HUES6 (cell line): ENCODE measurements around the gene TBCA.
A peak's percentile ranks its signal among the peaks of the same experiment; 100 is the strongest.

ENCODE experiments used
- H3K27ac ChIP-seq: 2 replicates; pipeline ENCODE4 v1.7.0; 2013; ENCODE audit warnings: low read depth, mild to moderate bottlenecking, low read length, inconsistent platforms
- H3K27me3 ChIP-seq: 2 replicates; pipeline ENCODE4 v1.6.1; 2013; ENCODE audit warnings: low read length; ENCODE audit not compliant: control insufficient read depth, insufficient read depth
- H3K36me3 ChIP-seq: 2 replicates; pipeline ENCODE4 v1.6.1; 2013; ENCODE audit warnings: low read length; ENCODE audit not compliant: control insufficient read depth, insufficient read depth
- H3K4me1 ChIP-seq: 2 replicates; pipeline ENCODE4 v1.6.1; 2013; ENCODE audit warnings: low read length; ENCODE audit not compliant: control insufficient read depth, insufficient read depth
- H3K4me3 ChIP-seq: 2 replicates; pipeline ENCODE4 v1.5.1; 2013; ENCODE audit warnings: low read depth, low read length
- H3K9ac ChIP-seq: one replicate; pipeline ENCODE4 v1.6.1; 2013; ENCODE audit warnings: mild to moderate bottlenecking, low read length
- H3K9me3 ChIP-seq: 2 replicates; pipeline ENCODE4 v1.6.1; 2013; ENCODE audit warnings: low read depth, low read length; ENCODE audit not compliant: control insufficient read depth, insufficient read depth

Gene TBCA

GRCh38 chr5:77791356-77791755, 15.2 kb upstream of the TBCA start:
- Histone ChIP-seq H3K9me3 (peaks cover 7% of the 10 kb centered on the region; the same call in 1 of the 2 replicates), H3K27ac (peak overlapping the region; percentile 47; the same call in 1 of the 2 replicates), H3K9ac (no peak overlapping the region), H3K4me1 (peaks cover 7% of the 10 kb centered on the region; the same call in 1 of the 2 replicates), H3K27me3 (no peaks in the 10 kb centered on the region), H3K36me3 (no peaks in the 10 kb centered on the region), H3K4me3 (no peak overlapping the region)

- no peaks in the 10 kb centered on the region for H3K27me3 ChIP-seq
Measured at GRCh38 chr5:77785229-77785628, 9.1 kb upstream of the TBCA start.

GRCh38 chr5:77784735-77785134, 8.6 kb upstream of the TBCA start:
- Histone ChIP-seq H3K4me1 (no peaks in the 10 kb centered on the region), H3K4me3 (no peak overlapping the region), H3K9me3 (peaks cover 5% of the 10 kb centered on the region; the same call in 1 of the 2 replicates), H3K27me3 (no peaks in the 10 kb centered on the region), H3K27ac (no peak overlapping the region), H3K36me3 (no peaks in the 10 kb centered on the region), H3K9ac (no peak overlapping the region)

More at GRCh38 chr5:77785229-77785628, 9.1 kb upstream of the TBCA start:
- Histone ChIP-seq H3K36me3 (no peaks in the 10 kb centered on the region), H3K9me3 (peaks cover 5% of the 10 kb centered on the region; the same call in 1 of the 2 replicates), H3K4me3 (no peak overlapping the region), H3K9ac (no peak overlapping the region), H3K27ac (no peak overlapping the region), H3K4me1 (no peaks in the 10 kb centered on the region)

DNA sequence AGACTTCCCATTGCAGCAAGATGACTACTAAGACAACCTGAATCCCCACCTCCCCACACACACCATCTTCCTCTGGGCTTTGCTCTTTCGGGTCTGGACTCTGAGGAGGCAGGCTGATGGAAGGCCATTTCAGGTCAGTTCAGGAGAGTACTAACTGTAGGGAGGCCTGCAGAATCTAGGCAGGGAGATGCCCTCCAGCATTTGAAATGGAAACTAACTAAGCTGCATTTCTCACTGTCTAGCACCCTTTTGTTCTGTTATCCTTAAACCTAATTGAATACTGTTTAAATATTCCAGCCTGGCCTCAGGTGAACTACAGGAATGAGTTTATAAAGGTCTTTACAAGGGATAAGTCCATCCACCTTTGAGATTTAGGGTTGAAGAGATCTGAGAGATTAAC, 4.9 kb upstream of the TBCA start:
- Histone ChIP-seq H3K9ac (no peak overlapping the region), H3K4me1 (peaks cover 6% of the 10 kb centered on the region), H3K9me3 (peaks cover 5% of the 10 kb centered on the region; the same call in 1 of the 2 replicates), H3K4me3 (no peak overlapping the region), H3K36me3 (no peaks in the 10 kb centered on the region), H3K27me3 (no peaks in the 10 kb centered on the region), H3K27ac (no peak overlapping the region)

DNA sequence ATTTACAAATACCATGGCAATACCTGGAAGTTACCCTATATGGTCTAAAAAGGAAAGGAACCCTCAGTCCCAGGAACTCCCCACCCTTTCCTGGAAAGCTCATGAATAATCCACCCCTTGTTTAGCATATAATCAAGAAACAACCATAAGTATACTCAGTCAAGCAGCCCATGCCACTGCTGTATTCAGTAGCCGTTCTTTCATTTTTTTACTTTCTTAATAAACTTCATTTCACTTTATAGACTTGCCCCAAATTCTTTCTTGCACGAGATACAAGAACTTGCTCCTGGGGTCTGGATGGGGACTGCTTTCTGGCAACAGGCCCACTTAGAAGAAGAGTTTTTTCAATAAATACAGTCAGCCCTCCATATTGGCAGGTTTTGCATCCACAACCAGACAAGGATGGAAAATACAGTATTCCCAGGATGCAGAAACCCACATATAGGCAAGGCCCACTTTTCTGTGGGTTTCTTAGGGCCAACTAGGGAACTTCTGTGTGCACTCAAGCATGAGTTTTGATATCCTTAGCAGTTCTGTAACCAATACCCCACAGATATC, 2.8 kb upstream of the TBCA start:
- Histone ChIP-seq H3K27ac (no peak overlapping the region), H3K27me3 (no peaks in the 10 kb centered on the region), H3K9ac (no peak overlapping the region), H3K9me3 (peaks cover 2% of the 10 kb centered on the region; the same call in 1 of the 2 replicates), H3K36me3 (no peaks in the 10 kb centered on the region), H3K4me1 (peaks cover 6% of the 10 kb centered on the region), H3K4me3 (no peak overlapping the region)

GRCh38 chr5:77778398-77778797, 2.3 kb upstream of the TBCA start:
- Histone ChIP-seq H3K27ac (no peak overlapping the region), H3K9me3 (no peaks in the 10 kb centered on the region), H3K27me3 (no peaks in the 10 kb centered on the region), H3K9ac (no peak overlapping the region), H3K4me1 (peaks cover 11% of the 10 kb centered on the region), H3K4me3 (no peak overlapping the region), H3K36me3 (0 out of 2 replicates have a peak, but pooled peaks cover 3% of the 10 kb centered on the region)

DNA sequence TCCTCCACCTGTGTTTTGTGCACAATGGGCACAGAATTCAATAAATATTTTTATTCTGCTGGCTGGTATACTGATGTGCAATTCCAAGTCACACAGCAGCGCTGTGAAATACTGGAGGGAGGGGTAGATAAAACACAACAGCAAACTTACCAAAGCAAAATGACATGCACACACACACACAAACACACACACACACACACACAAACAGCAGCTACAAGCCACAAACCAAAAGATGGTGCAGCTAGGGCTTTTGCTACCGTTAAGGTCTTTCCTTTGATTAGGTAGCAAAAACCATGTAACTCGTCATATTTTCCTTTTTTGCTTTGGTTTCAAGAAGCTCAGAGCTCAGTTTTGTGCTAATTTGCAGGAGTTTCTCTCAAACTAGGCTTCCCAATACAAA, 1.8 kb upstream of the TBCA start:
- no peak overlapping the region for H3K9ac ChIP-seq
- H3K4me3 ChIP-seq = no peak overlapping the region
- no peaks in the 10 kb centered on the region for H3K27me3 ChIP-seq
- peaks cover 8% of the 10 kb centered on the region for H3K36me3 ChIP-seq
- H3K27ac ChIP-seq = no peak overlapping the region
- H3K4me1 ChIP-seq = peaks cover 15% of the 10 kb centered on the region
- no peaks in the 10 kb centered on the region for H3K9me3 ChIP-seq

DNA sequence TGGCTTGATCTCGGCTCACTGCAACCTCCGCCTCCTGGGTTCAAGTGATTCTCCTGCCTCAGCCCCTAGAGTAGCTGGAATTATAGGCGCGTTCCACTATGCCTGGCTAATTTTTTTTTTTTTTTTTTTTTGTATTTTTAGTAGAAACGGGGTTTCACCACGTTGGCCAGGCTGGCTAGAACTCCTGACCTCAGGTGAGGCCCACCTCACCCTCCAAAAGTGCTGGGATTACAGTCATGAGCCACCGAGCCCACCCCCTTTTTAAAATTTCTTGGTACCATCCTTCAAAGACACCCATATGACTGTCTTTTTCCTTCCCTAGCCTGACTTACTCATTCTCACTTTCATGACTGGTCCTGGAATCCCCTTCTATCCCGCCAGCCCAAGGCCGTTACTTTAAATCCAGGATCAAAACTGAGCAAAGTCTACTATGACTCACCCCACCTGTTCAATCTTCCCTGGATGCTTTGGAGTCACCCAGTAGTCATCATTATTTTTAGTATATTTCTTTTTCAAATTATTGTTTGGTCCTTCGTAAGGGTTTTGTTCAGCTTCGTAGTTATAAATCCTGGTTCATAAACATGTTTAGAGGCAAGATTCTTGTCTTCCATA, 1.2 kb upstream of the TBCA start:
- Histone ChIP-seq H3K4me1 (peaks cover 18% of the 10 kb centered on the region), H3K9ac (no peak overlapping the region), H3K36me3 (peaks cover 13% of the 10 kb centered on the region), H3K4me3 (no peak overlapping the region), H3K27ac (no peak overlapping the region), H3K27me3 (no peaks in the 10 kb centered on the region), H3K9me3 (no peaks in the 10 kb centered on the region)

DNA sequence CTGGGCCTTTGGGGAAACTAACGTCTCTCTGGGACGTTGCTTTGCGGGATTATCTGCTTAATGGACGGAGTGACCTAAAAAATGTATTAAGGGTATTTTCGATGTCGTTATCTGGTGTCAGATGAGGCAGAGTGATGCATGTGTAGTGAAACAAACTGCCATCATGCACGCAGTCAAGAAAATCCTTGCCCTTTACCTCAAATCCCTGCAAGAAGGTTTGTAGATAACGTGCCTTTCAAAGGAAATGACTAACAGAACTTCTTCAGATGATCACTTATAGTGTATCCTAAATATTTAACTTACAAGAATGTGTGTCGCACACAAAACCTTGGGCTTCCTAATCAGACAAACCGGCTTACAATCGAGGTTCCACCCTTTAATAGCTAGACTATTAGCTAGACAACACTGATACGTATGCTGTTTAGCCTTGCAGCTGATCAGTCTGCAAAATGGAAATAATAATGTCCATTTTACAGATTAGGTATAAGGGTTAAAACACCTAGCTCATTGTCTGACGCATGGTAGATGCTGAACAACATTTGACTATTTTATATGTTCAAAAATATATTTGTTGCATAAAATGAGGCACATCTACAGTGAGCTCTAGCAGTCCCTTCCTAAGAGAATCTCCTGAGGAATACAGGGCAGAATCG, 541 bp upstream of the TBCA start:
- H3K27ac ChIP-seq = no peak overlapping the region; the same call in 1 of the 2 replicates
- peak overlapping the region; percentile 97 for H3K9ac ChIP-seq
- peaks cover 15% of the 10 kb centered on the region for H3K36me3 ChIP-seq
- no peaks in the 10 kb centered on the region for H3K9me3 ChIP-seq
- H3K27me3 ChIP-seq = no peaks in the 10 kb centered on the region
- H3K4me1 ChIP-seq = peaks cover 18% of the 10 kb centered on the region
- peak overlapping the region; percentile 73 for H3K4me3 ChIP-seq

GRCh38 chr5:77774981-77775789, 954 bp downstream of the TBCA start:
- Histone ChIP-seq H3K27ac (peak overlapping the region; percentile 92), H3K4me3 (peak overlapping the region; percentile 73)

More at GRCh38 chr5:77774981-77775789, 954 bp downstream of the TBCA start:
- Histone ChIP-seq H3K9me3 (no peaks in the 10 kb centered on the region), H3K4me1 (peaks cover 24% of the 10 kb centered on the region), H3K36me3 (peaks cover 27% of the 10 kb centered on the region), H3K27me3 (no peaks in the 10 kb centered on the region), H3K9ac (peak overlapping the region; percentile 97)
